GM23338 (cell line): Measurements from ENCODE around the gene SCAPER.
A peak's percentile ranks its signal among the peaks of the same experiment; 100 is the strongest.

Source experiments
- CTCF ChIP-seq, 2 experiments: fragments of 200-600 bp in 1 of 2; sonication (generic) in 1 of 2; conservative IDR thresholded peaks; 2 replicates each; pipeline versions ENCODE4 v1.5.1 to v1.6.1; 2016 to 2017; ENCODE audit warnings: antibody characterized with exemption in 2 of 2, low read depth in 2 of 2, mild to moderate bottlenecking in 2 of 2, moderate library complexity in 1 of 2
- EZH2 ChIP-seq: fragments of 200-600 bp; sonication (generic); IDR thresholded peaks from one replicate; pipeline ENCODE4 v1.8.0; 2017; ENCODE audit warnings: antibody characterized with exemption, mild to moderate bottlenecking, low read depth; ENCODE audit not compliant: unreplicated experiment
- POLR2AphosphoS5 ChIP-seq: IDR thresholded peaks from 2 replicates; pipeline ENCODE4 v1.6.1; 2016; ENCODE audit warnings: antibody characterized with exemption, low read depth
- REST ChIP-seq: IDR thresholded peaks from one replicate; pipeline ENCODE4 v1.6.1; 2018; ENCODE audit warnings: antibody characterized with exemption; ENCODE audit not compliant: unreplicated experiment

DNA sequence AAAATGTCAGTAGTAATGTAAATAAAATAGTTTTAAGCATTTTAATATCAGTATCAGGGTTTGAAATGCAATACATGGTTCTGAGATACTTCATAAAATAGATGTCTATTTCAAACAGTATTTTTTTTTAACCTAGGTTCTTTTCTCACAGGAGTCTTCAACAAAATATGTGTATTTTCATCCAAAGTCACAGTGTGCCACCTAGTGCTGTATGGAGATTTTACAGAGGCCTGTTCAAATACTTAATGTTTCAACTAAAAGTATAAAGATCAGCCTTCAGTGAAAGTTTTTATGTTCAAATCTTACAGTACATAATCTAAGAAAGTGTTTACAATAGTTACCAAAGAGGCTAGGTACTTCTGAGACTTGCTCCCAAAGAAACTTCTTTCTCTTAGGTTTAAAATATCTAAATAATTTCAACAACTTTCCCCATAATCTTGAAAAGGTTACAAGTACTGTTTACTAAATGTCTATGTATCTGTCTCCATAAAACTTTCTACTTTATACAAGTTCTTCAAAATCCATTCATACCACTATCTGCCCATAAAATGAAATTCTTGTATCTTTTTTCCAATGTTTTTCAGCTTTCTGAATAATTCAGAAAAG lies 38.3 kb downstream of the SCAPER start:
- TF ChIP-seq CTCF (conservative IDR thresholded peaks at IDR 0.05; ENCODE audit: low read depth in 2 of 2) (peak; percentile 58 to 71), POLR2AphosphoS5 (no peak), REST (no peak), EZH2 (no peak)
